Fibroblast of lung (primary cell): ENCODE measurements around the gene APBB2.

Source experiments
- EZH2 ChIP-seq: IDR thresholded peaks from 2 replicates; pipeline ENCODE4 v1.5.1; 2012; ENCODE audit warnings: low read length, control low read depth, mild to moderate bottlenecking; ENCODE audit errors: missing control alignments
- TF ChIP-seq, protein P1 (sequence below), 2 donors: IDR thresholded peaks in 1 of 2; conservative IDR thresholded peaks in 1 of 2; 1 replicate in 1 of 2; 2 replicates in 1 of 2; pipeline ENCODE4 v1.5.1; 2011 to 2012; ENCODE audit warnings: low read length in 2 of 2, control low read depth in 1 of 2, inconsistent platforms in 1 of 2, low read depth in 1 of 2, mild to moderate bottlenecking in 1 of 2

DNA sequence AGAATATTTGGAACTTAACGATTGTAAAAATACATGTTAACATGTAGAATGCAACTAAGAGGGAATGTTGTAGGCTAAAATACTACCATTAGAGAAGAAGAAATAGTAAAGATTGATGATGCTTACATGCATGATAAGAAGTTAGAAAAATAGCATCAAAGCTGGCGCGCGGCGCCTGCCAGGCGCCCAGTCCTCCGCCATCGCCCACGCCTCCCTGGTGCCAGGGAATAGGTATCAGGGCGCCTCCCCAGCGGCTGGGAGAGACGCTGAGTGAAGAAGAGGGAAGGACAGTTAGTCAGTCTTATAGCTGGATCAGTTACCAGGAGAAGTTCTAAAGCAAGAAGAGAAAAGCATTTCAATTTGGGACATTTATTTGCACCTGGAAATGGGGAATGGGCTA is 428.6 kb downstream of the APBB2 start:
- TF ChIP-seq, protein P1, sequence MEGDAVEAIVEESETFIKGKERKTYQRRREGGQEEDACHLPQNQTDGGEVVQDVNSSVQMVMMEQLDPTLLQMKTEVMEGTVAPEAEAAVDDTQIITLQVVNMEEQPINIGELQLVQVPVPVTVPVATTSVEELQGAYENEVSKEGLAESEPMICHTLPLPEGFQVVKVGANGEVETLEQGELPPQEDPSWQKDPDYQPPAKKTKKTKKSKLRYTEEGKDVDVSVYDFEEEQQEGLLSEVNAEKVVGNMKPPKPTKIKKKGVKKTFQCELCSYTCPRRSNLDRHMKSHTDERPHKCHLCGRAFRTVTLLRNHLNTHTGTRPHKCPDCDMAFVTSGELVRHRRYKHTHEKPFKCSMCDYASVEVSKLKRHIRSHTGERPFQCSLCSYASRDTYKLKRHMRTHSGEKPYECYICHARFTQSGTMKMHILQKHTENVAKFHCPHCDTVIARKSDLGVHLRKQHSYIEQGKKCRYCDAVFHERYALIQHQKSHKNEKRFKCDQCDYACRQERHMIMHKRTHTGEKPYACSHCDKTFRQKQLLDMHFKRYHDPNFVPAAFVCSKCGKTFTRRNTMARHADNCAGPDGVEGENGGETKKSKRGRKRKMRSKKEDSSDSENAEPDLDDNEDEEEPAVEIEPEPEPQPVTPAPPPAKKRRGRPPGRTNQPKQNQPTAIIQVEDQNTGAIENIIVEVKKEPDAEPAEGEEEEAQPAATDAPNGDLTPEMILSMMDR (conservative IDR thresholded peaks at IDR 0.05 in 1 of 2, IDR thresholded peaks at IDR 0.05 in 1 of 2; ENCODE audit: low read depth in 1 of 2, low read length in 2 of 2), result no peak
- no peak for TF ChIP-seq EZH2
